ENCODE measurements around the gene DDI1.
A peak's percentile ranks its signal among the peaks of the same experiment; 100 is the strongest.

DDI1 gene

GRCh38 chr11:104036588-104036987 is at the start of gene DDI1:
TSS of gene DDI1 (plus strand) at chr11:104036640. CDS start at chr11:104036823, 183 bp downstream.
- DNase-seq (ENCODE audit: low spot score), result no peak

- no peak for DNase-seq (ENCODE audit: low spot score)
Observed at GRCh38 chr11:103987629-103988594, 48.5 kb upstream of the DDI1 start.

GRCh38 chr11:103988595-103988969 is 47.9 kb upstream of the DDI1 start:
- no peak for DNase-seq (ENCODE audit: low spot score)

- DNase-seq (ENCODE audit: low spot score), result no peak
Observed at GRCh38 chr11:103993507-103993906, 42.9 kb upstream of the DDI1 start.

GRCh38 chr11:103994094-103994493 is 42.3 kb upstream of the DDI1 start:
- peak; percentile 8 for DNase-seq (ENCODE audit: low spot score)

- no peak for DNase-seq (ENCODE audit: low spot score)
Observed at GRCh38 chr11:103994518-103994917, 41.9 kb upstream of the DDI1 start.

DNA sequence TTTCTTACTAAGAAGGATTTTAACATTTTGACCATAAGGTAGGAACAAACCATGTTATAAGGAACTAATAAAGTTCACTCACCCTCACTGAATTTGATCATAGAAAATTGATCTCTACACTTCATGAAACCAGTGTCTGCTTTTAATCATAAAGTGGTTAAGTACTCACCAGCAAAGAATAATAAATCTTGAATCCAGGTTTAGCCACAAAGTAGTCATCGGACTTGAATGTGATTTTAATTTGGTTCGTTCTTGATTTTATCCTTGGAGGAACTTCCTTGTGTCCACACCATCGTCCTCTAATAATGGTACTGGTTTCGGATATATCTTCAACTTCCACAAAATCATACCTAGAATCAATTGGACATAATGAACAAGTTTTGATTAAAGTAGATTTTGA is 40.5 kb upstream of the DDI1 start:
- DNase-seq (ENCODE audit: low spot score), result no peak

DNA sequence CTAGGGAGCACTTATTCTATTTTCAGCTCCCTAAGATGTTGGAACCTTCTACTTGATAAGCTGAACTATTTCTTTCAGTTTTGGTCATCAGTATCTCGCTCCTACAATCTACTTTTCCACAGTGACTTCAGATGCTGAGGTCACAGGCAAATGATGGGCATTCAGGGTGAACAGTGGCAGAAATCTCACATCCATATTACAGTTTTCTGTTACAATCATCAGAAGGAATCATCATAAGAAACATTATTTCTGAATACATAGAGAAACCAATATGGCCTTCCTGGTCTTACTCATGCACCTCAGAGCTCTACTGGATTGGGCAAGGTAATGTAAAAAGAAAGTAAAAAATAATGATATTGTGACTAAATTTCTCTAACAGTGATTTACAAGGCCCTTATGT is 39.4 kb upstream of the DDI1 start:
- DNase-seq (ENCODE audit: low spot score), result no peak

DNA sequence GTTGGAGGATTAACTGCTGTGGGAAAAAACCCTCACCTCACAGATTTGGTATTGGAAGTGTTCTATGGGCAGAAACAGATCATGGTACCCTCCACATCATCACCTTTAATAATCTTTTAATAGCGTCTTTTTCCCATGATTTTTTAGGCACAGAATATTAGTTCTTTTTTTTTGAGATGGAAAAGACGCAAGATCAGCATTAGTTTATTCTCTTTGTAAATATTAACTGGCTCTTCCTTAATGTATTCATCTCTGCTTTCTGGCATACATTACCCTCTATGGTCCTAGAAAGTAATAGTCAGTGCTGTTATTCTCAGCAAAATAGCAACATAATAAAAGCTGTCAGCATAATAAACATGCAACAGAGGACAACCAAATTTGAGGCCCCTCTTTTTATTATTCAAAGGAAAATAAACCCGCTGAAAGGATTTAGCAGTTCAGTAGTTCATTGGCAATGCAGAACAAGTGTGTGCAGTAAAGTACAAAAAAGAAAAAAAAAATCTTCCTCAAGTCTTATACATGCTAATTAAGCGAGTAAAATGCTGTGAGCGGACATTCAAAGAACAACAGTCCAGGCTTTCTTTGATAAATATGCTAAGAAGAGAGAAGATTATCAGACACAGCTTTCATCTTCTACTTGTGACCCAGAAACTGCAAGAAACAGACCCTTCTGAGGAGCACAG is 37.5 kb upstream of the DDI1 start:
- no peak for DNase-seq (ENCODE audit: low spot score)

GRCh38 chr11:104000798-104001197 is 35.6 kb upstream of the DDI1 start:
- no peak for DNase-seq (ENCODE audit: low spot score)

- DNase-seq (ENCODE audit: low spot score), result no peak
Observed at GRCh38 chr11:104001561-104002056, 34.8 kb upstream of the DDI1 start.

DNA sequence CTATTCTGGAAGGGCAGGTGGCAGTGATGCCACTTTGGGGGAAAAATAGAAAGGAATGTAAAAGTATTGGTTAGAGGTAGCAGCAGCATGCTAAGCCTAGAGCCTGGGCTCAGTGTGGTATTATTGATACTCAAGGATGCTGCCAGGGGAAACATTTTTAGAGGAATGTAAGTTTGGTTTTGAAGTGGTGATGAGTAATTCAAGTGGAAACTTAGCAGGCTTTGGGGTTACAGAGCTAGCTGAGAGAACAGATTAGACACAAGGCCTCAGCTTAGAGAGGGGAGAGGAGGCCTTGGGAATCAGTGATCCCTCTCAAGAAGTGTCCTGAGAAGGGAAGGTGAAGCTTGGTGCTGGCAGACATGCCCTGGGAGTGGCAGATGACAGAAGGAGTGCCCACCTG is 32.9 kb upstream of the DDI1 start:
- DNase-seq (ENCODE audit: low spot score), result no peak

DNA sequence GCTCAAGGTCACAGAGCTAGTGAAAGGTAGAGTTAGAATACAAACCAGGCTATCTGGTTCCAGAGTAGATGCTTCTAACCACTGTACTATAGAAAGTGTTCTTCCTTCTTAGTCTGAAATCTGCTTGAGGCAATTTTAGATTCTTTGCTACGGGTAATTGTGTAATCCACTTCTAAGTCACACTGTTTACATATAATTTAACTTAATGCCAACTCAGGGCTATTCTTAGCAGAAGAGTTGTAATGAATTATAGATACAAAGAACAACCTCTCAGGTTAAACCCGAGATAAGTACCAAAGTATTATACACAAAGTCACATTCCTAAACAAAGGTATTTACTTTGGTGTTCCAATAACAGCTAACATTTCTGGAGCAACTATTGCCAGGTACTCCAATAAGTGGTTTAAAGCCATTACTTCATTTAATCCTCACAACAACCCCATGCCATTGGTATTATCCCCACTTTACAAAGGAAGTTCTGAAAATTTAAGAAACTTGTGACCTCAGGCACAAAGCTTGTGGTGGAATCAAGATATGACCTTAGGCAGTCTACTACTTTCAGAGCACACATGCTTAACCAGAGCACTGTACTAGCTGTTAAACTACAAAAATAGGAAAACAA is 31.1 kb upstream of the DDI1 start:
- DNase-seq (ENCODE audit: low spot score), result no peak

GRCh38 chr11:104009744-104010143 is 26.7 kb upstream of the DDI1 start:
- no peak for DNase-seq (ENCODE audit: low spot score)

- no peak for DNase-seq (ENCODE audit: low spot score)
Observed at GRCh38 chr11:104011044-104011443, 25.4 kb upstream of the DDI1 start.

- DNase-seq (ENCODE audit: low spot score), result no peak
Observed at GRCh38 chr11:104015649-104016415, 20.6 kb upstream of the DDI1 start.

DNA sequence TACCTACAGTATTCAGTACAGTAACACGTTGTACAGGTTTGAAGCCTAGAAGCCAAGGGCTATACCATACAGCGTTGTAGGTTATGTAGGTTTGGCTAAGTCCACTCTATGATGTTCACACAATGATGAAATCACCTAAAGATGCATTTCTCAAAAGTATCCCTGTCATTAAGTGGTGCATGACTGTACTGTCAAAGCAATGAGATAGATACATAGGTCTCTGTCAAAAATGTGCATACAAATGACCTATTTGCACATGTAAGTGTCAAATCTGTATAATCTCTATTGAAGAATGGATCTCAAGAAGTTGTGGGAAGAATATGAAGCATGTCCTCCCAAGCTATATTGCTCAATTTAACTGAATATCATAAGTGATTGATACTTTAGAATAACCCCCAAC is 11.9 kb upstream of the DDI1 start:
- no peak for DNase-seq (ENCODE audit: low spot score)

DNA sequence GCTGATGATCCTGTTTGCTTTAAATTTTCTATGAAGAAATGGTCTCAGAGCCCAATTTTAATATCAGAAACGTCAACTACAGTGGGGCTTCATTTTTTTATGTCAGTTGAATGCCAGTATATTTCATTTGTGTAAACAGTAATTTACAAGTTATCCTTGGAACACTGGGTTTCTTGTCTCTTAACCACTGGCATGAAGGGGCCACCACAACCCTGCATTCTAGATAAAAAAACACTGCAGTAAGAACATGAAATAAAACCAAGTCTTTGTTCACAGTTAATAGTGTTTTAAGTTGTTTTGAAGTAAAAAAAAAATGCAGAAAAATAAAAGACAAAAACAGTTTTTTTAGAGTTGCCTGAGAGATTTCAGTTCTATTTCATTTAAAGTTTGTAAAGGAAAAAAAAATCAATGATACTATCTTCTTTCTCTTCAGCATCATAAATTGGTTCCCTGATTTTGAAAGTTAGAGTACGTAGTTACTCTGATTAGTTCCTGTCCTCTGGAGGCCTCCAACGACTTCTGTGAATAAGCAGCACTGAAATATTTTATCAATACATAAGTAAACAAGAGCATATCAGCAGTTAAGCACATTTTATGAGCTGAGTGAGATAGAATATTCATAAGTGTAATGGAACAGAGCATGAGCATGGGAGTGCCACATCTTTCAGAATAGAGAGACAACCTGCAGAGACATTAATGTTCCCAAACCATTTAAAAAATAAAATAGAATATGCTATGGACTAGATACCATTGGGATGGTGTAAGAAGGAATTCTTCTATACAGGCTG is 7.8 kb upstream of the DDI1 start:
- DNase-seq (ENCODE audit: low spot score), result no peak

DNA sequence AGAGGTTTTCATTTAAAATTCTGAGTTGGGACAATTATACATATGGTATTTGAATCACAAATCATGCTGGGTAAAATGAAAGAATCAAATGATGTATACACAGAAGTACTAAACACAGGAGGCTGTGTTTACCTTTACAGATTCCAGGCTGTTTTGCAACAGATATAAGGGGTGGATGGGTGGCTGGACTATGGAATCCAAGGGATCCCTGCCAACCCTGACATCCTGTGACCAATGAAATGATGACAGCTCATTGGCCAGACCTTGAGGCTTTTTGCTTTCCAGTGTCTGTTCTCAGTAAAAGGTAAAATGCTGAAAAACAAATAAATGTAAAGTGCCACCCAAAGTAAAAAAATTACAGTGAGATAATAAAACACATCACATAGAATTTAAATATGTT is 3.3 kb upstream of the DDI1 start:
- DNase-seq (ENCODE audit: low spot score), result no peak

DNA sequence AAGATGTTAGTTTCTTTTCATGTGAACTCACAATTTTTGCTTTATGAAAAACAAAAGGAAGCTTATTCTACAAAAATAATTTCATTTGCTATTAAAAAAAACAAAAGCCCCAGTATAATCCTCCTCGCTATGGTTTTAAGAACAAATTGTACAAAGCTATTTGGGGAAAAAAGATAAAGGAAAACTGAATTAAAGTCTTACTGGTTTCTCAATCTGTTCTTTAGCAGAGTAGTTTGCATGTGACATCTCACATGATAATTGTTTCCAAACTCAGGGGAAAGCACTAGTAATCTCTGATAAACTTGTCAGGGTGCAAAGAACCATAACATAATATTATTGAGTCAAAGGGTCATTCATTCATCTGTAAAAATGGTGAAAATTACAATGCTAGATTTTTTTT is 2.9 kb upstream of the DDI1 start:
- DNase-seq (ENCODE audit: low spot score), result no peak

GRCh38 chr11:104036995-104037394 is 555 bp downstream of the DDI1 start:
- DNase-seq (ENCODE audit: low spot score), result no peak
